Measurements from ENCODE around the gene C1QTNF3.

GRCh38 chr5:34051374-34051980, 8.5 kb upstream of the C1QTNF3 start:
- TF ChIP-seq, protein P1, sequence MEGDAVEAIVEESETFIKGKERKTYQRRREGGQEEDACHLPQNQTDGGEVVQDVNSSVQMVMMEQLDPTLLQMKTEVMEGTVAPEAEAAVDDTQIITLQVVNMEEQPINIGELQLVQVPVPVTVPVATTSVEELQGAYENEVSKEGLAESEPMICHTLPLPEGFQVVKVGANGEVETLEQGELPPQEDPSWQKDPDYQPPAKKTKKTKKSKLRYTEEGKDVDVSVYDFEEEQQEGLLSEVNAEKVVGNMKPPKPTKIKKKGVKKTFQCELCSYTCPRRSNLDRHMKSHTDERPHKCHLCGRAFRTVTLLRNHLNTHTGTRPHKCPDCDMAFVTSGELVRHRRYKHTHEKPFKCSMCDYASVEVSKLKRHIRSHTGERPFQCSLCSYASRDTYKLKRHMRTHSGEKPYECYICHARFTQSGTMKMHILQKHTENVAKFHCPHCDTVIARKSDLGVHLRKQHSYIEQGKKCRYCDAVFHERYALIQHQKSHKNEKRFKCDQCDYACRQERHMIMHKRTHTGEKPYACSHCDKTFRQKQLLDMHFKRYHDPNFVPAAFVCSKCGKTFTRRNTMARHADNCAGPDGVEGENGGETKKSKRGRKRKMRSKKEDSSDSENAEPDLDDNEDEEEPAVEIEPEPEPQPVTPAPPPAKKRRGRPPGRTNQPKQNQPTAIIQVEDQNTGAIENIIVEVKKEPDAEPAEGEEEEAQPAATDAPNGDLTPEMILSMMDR (IDR thresholded peaks at IDR 0.05) = no peak
- TF ChIP-seq POLR2A (IDR thresholded peaks at IDR 0.05) (no peak), EP300 (IDR thresholded peaks at IDR 0.05) (no peak)

Data from tibial nerve (tissue), 4 donors.